ENCODE data around the gene PARG.
"Not testable (repeated sequence)": the region's sequence is repeated elsewhere in the genome, so short reads cannot be mapped to it uniquely, and the experiment has no call there.

The PARG gene

GRCh38 chr10:49941447-49942338 is at the start of gene PARG, which contains the start of gene TIMM23B:
PARG (minus strand) TSS chr10:49942027; CDS start chr10:49941725, 302 bp downstream.
TIMM23B (plus strand) TSS chr10:49942053; CDS start chr10:49942195, 142 bp downstream.
- DNase-seq (ENCODE audit: low read depth in 3 of 3): peak; percentile 52 to 76 (median 67)

GRCh38 chr10:49988376-49988775 is 46.5 kb upstream of the PARG start, which contains the start of gene AGAP6:
AGAP6 (plus strand) TSS chr10:49988406; CDS start chr10:49988716, 310 bp downstream.
- not testable (repeated sequence) for DNase-seq (ENCODE audit: low read depth in 3 of 3)

- DNase-seq (ENCODE audit: low read depth in 3 of 3): not testable (repeated sequence)
These were observed 45.4 kb upstream of the PARG start for GRCh38 chr10:49987207-49987606.

GRCh38 chr10:49977756-49978155 is 35.9 kb upstream of the PARG start:
- DNase-seq (ENCODE audit: low read depth in 3 of 3): not testable (repeated sequence)

- DNase-seq (ENCODE audit: low read depth in 3 of 3): not testable (repeated sequence)
These were observed 30.3 kb upstream of the PARG start for GRCh38 chr10:49972094-49972493.

- DNase-seq (ENCODE audit: low read depth in 3 of 3): not testable (repeated sequence)
These were observed 29.6 kb upstream of the PARG start for GRCh38 chr10:49971466-49971865.

GRCh38 chr10:49970331-49970857 is 28.6 kb upstream of the PARG start:
- not testable (repeated sequence) for DNase-seq (ENCODE audit: low read depth in 3 of 3)

- not testable (repeated sequence) for DNase-seq (ENCODE audit: low read depth in 3 of 3)
These were observed 11.3 kb upstream of the PARG start for GRCh38 chr10:49953122-49953521.

- DNase-seq (ENCODE audit: low read depth in 3 of 3): not testable (repeated sequence)
These were observed 10.2 kb upstream of the PARG start for GRCh38 chr10:49952006-49952405.

- DNase-seq (ENCODE audit: low read depth in 3 of 3): not testable (repeated sequence)
These were observed 6.9 kb upstream of the PARG start for GRCh38 chr10:49948737-49949136.

- DNase-seq (ENCODE audit: low read depth in 3 of 3): not testable (repeated sequence)
These were observed 6.3 kb upstream of the PARG start for GRCh38 chr10:49948142-49948541.

GRCh38 chr10:49943607-49944006 is 1.8 kb upstream of the PARG start:
- not testable (repeated sequence) for DNase-seq (ENCODE audit: low read depth in 3 of 3)

- not testable (repeated sequence) for DNase-seq (ENCODE audit: low read depth in 3 of 3)
These were observed 495 bp upstream of the PARG start for GRCh38 chr10:49942339-49942705.

- DNase-seq (ENCODE audit: low read depth in 3 of 3): not testable (repeated sequence)
These were observed 9.7 kb downstream of the PARG start for GRCh38 chr10:49931959-49932728.

GRCh38 chr10:49931276-49931675 is 10.6 kb downstream of the PARG start:
- not testable (repeated sequence) for DNase-seq (ENCODE audit: low read depth in 3 of 3)

GRCh38 chr10:49923572-49923971 is 18.3 kb downstream of the PARG start:
- not testable (repeated sequence) for DNase-seq (ENCODE audit: low read depth in 3 of 3)

- not testable (repeated sequence) for DNase-seq (ENCODE audit: low read depth in 3 of 3)
These were observed 19.8 kb downstream of the PARG start for GRCh38 chr10:49922041-49922440.

GRCh38 chr10:49917927-49918326 is 23.9 kb downstream of the PARG start:
- DNase-seq (ENCODE audit: low read depth in 3 of 3): not testable (repeated sequence)

GRCh38 chr10:49916451-49916850 is 25.4 kb downstream of the PARG start:
- DNase-seq (ENCODE audit: low read depth in 3 of 3): not testable (repeated sequence)

- not testable (repeated sequence) for DNase-seq (ENCODE audit: low read depth in 3 of 3)
These were observed 31.5 kb downstream of the PARG start for GRCh38 chr10:49910295-49910694.

GRCh38 chr10:49908290-49909080 is 33.3 kb downstream of the PARG start:
- DNase-seq (ENCODE audit: low read depth in 3 of 3): not testable (repeated sequence)
